H1 (cell line): ENCODE results near the gene GTF2A2. TPM values are rescaled to one million over a fixed set of nuclear protein-coding genes. Genes with fewer than 3 reads are reported as not detected.

Experiments used
- CTCF ChIA-PET: fragments of 300-600 bp; sonication (Branson Sonifier 250); formaldehyde crosslinking; loops from one replicate; lab custom pipeline; 2021; ENCODE audit not compliant: partially characterized antibody; lab: Charles Lee
- POLR2A ChIA-PET: fragments of 300-600 bp; sonication (Branson Sonifier 250); formaldehyde crosslinking; loops from one replicate; lab custom pipeline; 2021; ENCODE audit warnings: inconsistent platforms; ENCODE audit not compliant: partially characterized antibody; lab: Charles Lee
- DNase-seq, 2 experiments: peaks; one replicate each; pipeline versions ENCODE4 v3.0.0 to v3.0.0-alpha.2; 2010 to 2022; ENCODE audit warnings: low spot score in 2 of 2, low read depth in 1 of 2, mixed read lengths in 1 of 2
- FAIRE-seq: peaks from 2 replicates; lab custom pipeline; 2011; peaks lifted over from hg19 to GRCh38; lab: Jason Lieb, UNC
- H2AFZ ChIP-seq: 2 replicates; pipeline ENCODE4 v1.8.1; 2012; ENCODE audit warnings: low read length, inconsistent platforms
- H2AK5ac ChIP-seq: 2 replicates; pipeline ENCODE4 v1.6.1; 2013; ENCODE audit warnings: low read depth, low read length
- H2BK120ac ChIP-seq: replicated peaks from 2 replicates; pipeline ENCODE3; 2013; ENCODE audit warnings: low read depth, low read length, inconsistent platforms
- H2BK12ac ChIP-seq: 2 replicates; pipeline ENCODE4 v1.6.1; 2013; ENCODE audit warnings: low read depth, low read length
- H2BK15ac ChIP-seq: 2 replicates; pipeline ENCODE4 v1.6.1; 2013; ENCODE audit warnings: low read length
- H2BK20ac ChIP-seq: 2 replicates; pipeline ENCODE4 v1.6.1; 2013; ENCODE audit warnings: low read length
- H2BK5ac ChIP-seq: 2 replicates; pipeline ENCODE4 v1.6.1; 2013; ENCODE audit warnings: low read depth, low read length
- H3K14ac ChIP-seq: 2 replicates; pipeline ENCODE4 v1.6.1; 2013; ENCODE audit warnings: inconsistent platforms; ENCODE audit not compliant: insufficient read length
- H3K18ac ChIP-seq: 2 replicates; pipeline ENCODE4 v1.6.1; 2013; ENCODE audit warnings: low read length; ENCODE audit errors: extremely low read depth
- H3K23ac ChIP-seq: 2 replicates; pipeline ENCODE4 v1.6.1; 2013; ENCODE audit warnings: inconsistent platforms; ENCODE audit not compliant: insufficient read length
- H3K23me2 ChIP-seq: 2 replicates; pipeline ENCODE4 v1.6.1; 2013; ENCODE audit warnings: low read depth, low read length
- H3K27ac ChIP-seq: 2 replicates; pipeline ENCODE4 v1.6.1; 2011; ENCODE audit warnings: low read depth, low read length, inconsistent platforms
- H3K27me3 ChIP-seq, 4 experiments: replicated peaks in 1 of 4; 1 replicate in 1 of 4; 2 replicates in 3 of 4; pipeline versions ENCODE4 v1.6.1 to v1.8.1; 2011 to 2013; ENCODE audit warnings: low read length in 3 of 4, mild to moderate bottlenecking in 3 of 4, inconsistent platforms in 2 of 4, mixed read lengths in 2 of 4, moderate library complexity in 1 of 4; ENCODE audit not compliant: control insufficient read depth in 3 of 4, insufficient read depth in 3 of 4; ENCODE audit errors: extremely low read depth in 1 of 4
- H3K36me3 ChIP-seq, 4 experiments: 2 replicates each; pipeline versions ENCODE4 v1.6.1 to v1.8.1; 2011 to 2013; ENCODE audit warnings: mild to moderate bottlenecking in 4 of 4, low read length in 3 of 4, moderate library complexity in 2 of 4, control low read depth in 1 of 4, inconsistent platforms in 1 of 4; ENCODE audit not compliant: insufficient read depth in 4 of 4, control insufficient read depth in 2 of 4
- H3K4ac ChIP-seq: replicated peaks from 2 replicates; pipeline ENCODE3; 2013; ENCODE audit warnings: low read length, low read depth, mixed read lengths, inconsistent platforms; ENCODE audit not compliant: insufficient read length
- H3K4me1 ChIP-seq, 4 experiments: replicated peaks in 1 of 4; 1 replicate in 1 of 4; 2 replicates in 3 of 4; pipeline versions ENCODE4 v1.6.1 to v1.8.1; 2011 to 2013; ENCODE audit warnings: low read length in 3 of 4, inconsistent platforms in 2 of 4, mixed read lengths in 1 of 4; ENCODE audit not compliant: insufficient read depth in 4 of 4, control insufficient read depth in 3 of 4
- H3K4me2 ChIP-seq, 2 experiments: 2 replicates each; pipeline versions ENCODE4 v1.6.1 to v1.8.1; 2011 to 2013; ENCODE audit warnings: low read depth in 2 of 2, low read length in 2 of 2, control low read depth in 1 of 2, inconsistent platforms in 1 of 2, mild to moderate bottlenecking in 1 of 2; ENCODE audit not compliant: insufficient read depth in 1 of 2
- H3K4me3 ChIP-seq, 4 experiments: fragments of 200-600, 300-600 bp in 1 of 4; sonication (generic), shearing (Covaris generic), sonication (Bioruptor Twin) in 1 of 4; 2 replicates each; pipeline versions ENCODE4 v1.5.1 to v1.8.1; 2011 to 2016; ENCODE audit warnings: low read length in 4 of 4, low read depth in 3 of 4, control low read depth in 2 of 4, inconsistent platforms in 2 of 4, mild to moderate bottlenecking in 2 of 4, mixed read lengths in 1 of 4, moderate library complexity in 1 of 4; ENCODE audit not compliant: insufficient read depth in 2 of 4; ENCODE audit errors: extremely low read depth in 1 of 4
- H3K56ac ChIP-seq: replicated peaks from 2 replicates; pipeline ENCODE3; 2013; ENCODE audit warnings: low read depth, mild to moderate bottlenecking, mixed read lengths, low read length, inconsistent platforms; ENCODE audit not compliant: insufficient read length
- H3K79me1 ChIP-seq: 2 replicates; pipeline ENCODE4 v1.6.1; 2013; ENCODE audit warnings: low read depth, low read length, control low read depth
- H3K79me2 ChIP-seq, 2 experiments: 2 replicates each; pipeline versions ENCODE4 v1.6.1 to v1.8.1; 2012 to 2013; ENCODE audit warnings: low read length in 2 of 2, mild to moderate bottlenecking in 2 of 2, inconsistent platforms in 1 of 2; ENCODE audit not compliant: insufficient read depth in 2 of 2, control insufficient read depth in 1 of 2
- H3K9ac ChIP-seq, 4 experiments: replicated peaks in 1 of 4; 1 replicate in 1 of 4; 2 replicates in 3 of 4; pipeline versions ENCODE4 v1.6.1 to v1.8.1; 2011 to 2013; ENCODE audit warnings: low read depth in 3 of 4, low read length in 3 of 4, control low read depth in 2 of 4, mild to moderate bottlenecking in 2 of 4, moderate library complexity in 2 of 4, inconsistent platforms in 1 of 4; ENCODE audit errors: extremely low read depth in 1 of 4
- H3K9me3 ChIP-seq, 2 experiments: 2 replicates each; pipeline versions ENCODE4 v1.6.1 to v1.8.1; 2012 to 2013; ENCODE audit warnings: mild to moderate bottlenecking in 2 of 2, moderate library complexity in 2 of 2, control low read depth in 1 of 2, inconsistent platforms in 1 of 2, low read depth in 1 of 2, low read length in 1 of 2, mixed read lengths in 1 of 2; ENCODE audit not compliant: insufficient read depth in 2 of 2
- H4K20me1 ChIP-seq, 2 experiments: replicated peaks in 1 of 2; 2 replicates each; pipeline versions ENCODE3 to v1.8.1; 2011 to 2013; ENCODE audit warnings: inconsistent platforms in 2 of 2, low read length in 2 of 2, mild to moderate bottlenecking in 1 of 2; ENCODE audit not compliant: insufficient read depth in 2 of 2, control insufficient read depth in 1 of 2
- H4K5ac ChIP-seq: 2 replicates; pipeline ENCODE4 v1.6.1; 2013; ENCODE audit warnings: low read length, low read depth, mixed read lengths, inconsistent platforms; ENCODE audit not compliant: insufficient read length
- H4K8ac ChIP-seq: 2 replicates; pipeline ENCODE4 v1.8.0; 2013; ENCODE audit warnings: mild to moderate bottlenecking, moderate library complexity, low read length, inconsistent platforms; ENCODE audit not compliant: insufficient read depth; ENCODE audit errors: extremely low read depth
- H4K91ac ChIP-seq: replicated peaks from 2 replicates; pipeline ENCODE3; 2013; ENCODE audit warnings: low read length, mixed read lengths, inconsistent platforms; ENCODE audit not compliant: insufficient read length
- ASH2L ChIP-seq: fragments of 200-600, 300-600 bp; sonication (generic); IDR thresholded peaks from one replicate; pipeline ENCODE4 v1.7.1; 2017; ENCODE audit warnings: low read length
- CEBPB ChIP-seq: IDR thresholded peaks from 2 replicates; pipeline ENCODE4 v1.6.1; 2012; ENCODE audit warnings: low read depth, low read length
- EGR1 ChIP-seq: IDR thresholded peaks from 2 replicates; pipeline ENCODE4 v1.6.1; 2011; ENCODE audit warnings: low read depth, low read length, borderline replicate concordance
- JUN ChIP-seq: IDR thresholded peaks from 2 replicates; pipeline ENCODE4 v1.6.1; 2011; ENCODE audit warnings: low read depth, mild to moderate bottlenecking, improper control_type of control experiment, low read length
- WGBS, 2 experiments: shearing (Covaris generic) in 1 of 2; methylation state at CpG; one replicate each; pipeline versions ENCODE4 v1.1.6 to v1.1.7; 2013 to 2015; ENCODE audit warnings: low lambda C conversion rate in 2 of 2, mixed read lengths in 2 of 2, inconsistent platforms in 1 of 2, low coverage in 1 of 2, missing lambda C conversion rate in 1 of 2; ENCODE audit not compliant: insufficient replicate concordance in 2 of 2, insufficient coverage in 1 of 2, insufficient read length in 1 of 2; ENCODE audit errors: extremely low coverage in 1 of 2, missing lambda C conversion rate in 1 of 2; 5-methylcytosine and 5-hydroxymethylcytosine counted together
- polyA plus RNA-seq, 7 experiments: library from polyadenylated mRNA; depleted of rRNA in 3 of 7; stranded (reverse) in 5 of 7; unstranded in 2 of 7; fragments of >200 nt in 5 of 7; fragments of 200-250 nt in 2 of 7; gene quantifications; 1 replicate in 5 of 7; 2 replicates in 1 of 7; 4 replicates in 1 of 7; pipeline versions ENCODE4 v1.2.1 to v1.2.3, GENCODE V29; 2011 to 2013; ENCODE audit warnings: missing spikeins in 2 of 7, mixed read lengths in 2 of 7
- total RNA-seq: library from RNA; stranded (reverse); fragmentation: NEBNext Ultra II Directional; extraction: Animal tissue kit (Norgen Biotek cat#: 25700); gene quantifications from 2 replicates; pipeline ENCODE4 v1.2.1, GENCODE V29; 2021

Gene GTF2A2
- total and polyA plus RNA-seq, 2 of the 8 experiments (the other 6 are each of a cell fraction or from before 2014, with no cell fraction given): 52.2 to 161 TPM

DNA sequence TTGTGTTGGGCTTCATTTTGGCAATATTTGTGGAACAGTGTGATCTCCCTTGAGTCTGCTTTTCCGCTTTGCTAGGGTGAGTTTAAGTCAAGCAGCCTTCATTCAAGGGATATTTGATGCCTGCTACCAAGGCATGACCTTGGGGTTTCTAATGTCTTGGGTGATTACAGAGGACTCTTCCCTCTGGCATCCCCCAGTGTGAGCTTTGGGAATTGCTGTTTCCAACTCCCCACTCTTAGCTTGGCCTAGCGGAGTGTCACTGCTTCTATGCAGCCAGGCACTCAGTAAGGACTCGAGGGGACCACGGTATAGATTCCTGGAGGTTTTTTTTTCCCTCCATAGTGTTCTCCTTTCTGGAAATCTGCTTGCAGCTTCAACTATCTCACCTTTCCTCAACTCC lies 24.6 kb downstream of the GTF2A2 start:
- no peaks in the 10 kb centered on the region for H3K23me2 ChIP-seq
- H3K9ac ChIP-seq: no peak overlapping the region
- FAIRE-seq (peak; percentile 91), DNase-seq (peak; percentile 33 to 64)
- no peaks in the 10 kb centered on the region for H3K79me2 ChIP-seq
- no peak overlapping the region for H2BK12ac ChIP-seq
- H2AFZ ChIP-seq: no peak overlapping the region
- WGBS, 2 experiments: 50% methylated on average over 4 of the region's 4 CpGs; no CpG with 5 or more reads in 1 of the 2 experiments
- H3K79me1 ChIP-seq: no peaks in the 10 kb centered on the region
- no peak overlapping the region for H3K4me2 ChIP-seq
- H4K91ac ChIP-seq: no peak overlapping the region
- H3K18ac ChIP-seq: no peak overlapping the region
- no peaks in the 10 kb centered on the region for H4K20me1 ChIP-seq
- H3K36me3 ChIP-seq: no peaks in the 10 kb centered on the region
- H3K56ac ChIP-seq: no peak overlapping the region
- no peak overlapping the region for H4K5ac ChIP-seq
- ChIA-PET CTCF (interaction anchor here (0.6 to 7.4 kb wide), 24 partner anchors 9 to 564 kb away, joined by 3 to 92 read pairs (median 4); no protein-coding TSS in a partner anchor), POLR2A (interaction anchor here (0.7 to 1.2 kb wide), 3 partner anchors 23 to 433 kb away, joined by 3 to 5 read pairs (median 3); no protein-coding TSS in a partner anchor)
- H3K9me3 ChIP-seq: no peaks in the 10 kb centered on the region
- no peak overlapping the region for H2AK5ac ChIP-seq
- H3K23ac ChIP-seq: no peak overlapping the region
- no peak overlapping the region for H2BK15ac ChIP-seq
- H4K8ac ChIP-seq: no peak overlapping the region
- H2BK120ac ChIP-seq: no peak overlapping the region
- no peak overlapping the region for H3K4ac ChIP-seq
- H3K27ac ChIP-seq: no peak overlapping the region
- no peak overlapping the region for H3K4me3 ChIP-seq
- H3K4me1 ChIP-seq: no peaks in the 10 kb centered on the region
- H2BK20ac ChIP-seq: no peak overlapping the region
- no peak overlapping the region for H3K14ac ChIP-seq
- no peaks in the 10 kb centered on the region for H3K27me3 ChIP-seq
- no peak overlapping the region for H2BK5ac ChIP-seq
- no peak for TF ChIP-seq CEBPB
- no peak for TF ChIP-seq JUN
- no peak for TF ChIP-seq EGR1
- no peak for TF ChIP-seq ASH2L
